Activated T-cell treated with anti-CD3 and anti-CD28 coated beads, Interleukin-2, amount 50 U/mL, for 1 hour (primary cell): ENCODE data around the gene DAB1.

Source experiments
- DNase-seq: peaks from one replicate; pipeline ENCODE4 v3.0.0-alpha.2; 2020

The DAB1 gene

DNA sequence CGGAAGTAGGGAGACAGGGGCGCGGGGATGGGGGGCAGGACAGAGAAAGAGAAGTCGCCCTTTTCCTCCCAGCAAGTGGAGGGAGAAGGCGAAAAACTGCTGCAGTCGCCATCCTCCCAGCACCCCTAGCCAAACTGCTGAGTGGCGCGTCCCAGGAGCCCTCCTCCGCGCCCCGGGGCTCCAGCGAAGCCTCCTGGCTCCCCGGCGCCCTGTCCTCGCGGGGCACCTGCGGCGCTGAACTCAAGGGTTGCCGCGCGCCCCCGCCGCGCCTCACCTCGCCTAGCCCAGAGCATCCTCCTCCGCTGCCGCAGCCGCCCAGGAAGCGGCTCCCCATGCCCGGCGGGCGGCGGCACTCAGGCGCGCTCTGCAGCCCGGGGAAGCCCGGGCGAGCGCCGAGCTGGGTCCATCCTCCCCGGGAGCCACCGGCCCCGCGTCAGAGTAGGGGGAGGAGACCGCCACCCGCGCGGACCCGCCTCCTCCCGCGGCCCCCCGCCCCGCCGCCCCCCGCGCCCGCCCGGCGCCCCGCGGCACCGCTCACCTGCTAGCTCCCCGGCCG lies at the start of gene DAB1:
Gene DAB1, minus strand, starts transcription at position 405 of the 556 bp plus-strand sequence. CDS start 133,030 bp downstream, outside the sequence.
- DNase-seq = no peak

DNA sequence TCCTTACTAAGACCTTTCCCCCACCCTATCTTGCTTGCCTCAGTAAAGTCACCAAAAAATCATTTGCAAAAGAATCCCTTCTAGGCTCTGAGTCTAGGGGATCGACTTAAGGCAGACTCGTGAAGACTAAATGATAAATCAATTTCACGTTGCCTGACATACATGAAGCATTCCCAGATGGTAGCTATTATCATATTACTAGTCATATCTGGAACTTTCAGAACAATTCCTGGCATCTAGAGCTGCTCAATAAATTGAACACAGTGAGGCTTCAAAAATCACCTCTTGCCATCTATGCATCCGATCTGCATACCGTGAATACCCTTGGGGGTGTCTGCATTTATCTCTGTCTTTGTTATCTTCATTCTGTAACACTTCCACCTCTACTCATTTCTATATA lies 49.6 kb upstream of the DAB1 start:
- no peak for DNase-seq

DNA sequence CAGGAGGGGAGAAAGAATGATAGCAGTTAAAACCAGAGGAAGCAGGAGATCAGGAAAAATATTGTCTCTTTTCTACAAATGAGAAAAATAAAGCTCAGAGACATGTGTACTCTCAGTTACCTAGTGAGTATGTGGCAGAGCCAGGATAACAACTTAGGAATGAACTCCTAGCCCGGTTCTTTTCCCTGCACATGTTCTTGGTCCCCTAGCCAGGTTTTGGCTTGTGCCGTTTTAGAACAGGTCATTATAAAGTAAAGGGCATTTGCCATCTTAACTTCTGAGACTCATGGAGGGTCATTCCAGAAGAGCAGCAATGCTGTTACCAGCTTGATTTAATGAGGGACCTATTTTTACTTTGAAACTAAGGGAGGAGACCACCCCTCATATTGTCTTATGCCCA lies 48.1 kb upstream of the DAB1 start:
- no peak for DNase-seq

DNA sequence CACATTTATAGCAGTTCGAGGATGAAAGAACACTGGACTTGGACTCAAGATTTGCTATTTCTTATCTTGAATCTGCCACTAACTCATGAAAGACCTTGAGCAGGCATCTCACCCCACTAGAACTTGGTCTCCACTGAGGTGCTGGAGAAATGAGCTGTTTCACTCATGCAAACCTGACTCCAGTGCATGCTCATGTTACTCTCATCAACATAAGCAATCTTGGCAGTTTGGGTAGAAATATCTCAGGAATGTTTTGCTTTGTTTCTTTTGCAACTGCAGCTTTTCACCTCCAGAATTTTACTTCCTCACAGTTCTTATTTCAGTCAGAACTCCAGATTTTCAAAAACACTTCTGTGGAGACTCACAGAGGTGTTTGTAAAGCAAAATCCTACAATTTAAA lies 46.2 kb upstream of the DAB1 start:
- no peak for DNase-seq

DNA sequence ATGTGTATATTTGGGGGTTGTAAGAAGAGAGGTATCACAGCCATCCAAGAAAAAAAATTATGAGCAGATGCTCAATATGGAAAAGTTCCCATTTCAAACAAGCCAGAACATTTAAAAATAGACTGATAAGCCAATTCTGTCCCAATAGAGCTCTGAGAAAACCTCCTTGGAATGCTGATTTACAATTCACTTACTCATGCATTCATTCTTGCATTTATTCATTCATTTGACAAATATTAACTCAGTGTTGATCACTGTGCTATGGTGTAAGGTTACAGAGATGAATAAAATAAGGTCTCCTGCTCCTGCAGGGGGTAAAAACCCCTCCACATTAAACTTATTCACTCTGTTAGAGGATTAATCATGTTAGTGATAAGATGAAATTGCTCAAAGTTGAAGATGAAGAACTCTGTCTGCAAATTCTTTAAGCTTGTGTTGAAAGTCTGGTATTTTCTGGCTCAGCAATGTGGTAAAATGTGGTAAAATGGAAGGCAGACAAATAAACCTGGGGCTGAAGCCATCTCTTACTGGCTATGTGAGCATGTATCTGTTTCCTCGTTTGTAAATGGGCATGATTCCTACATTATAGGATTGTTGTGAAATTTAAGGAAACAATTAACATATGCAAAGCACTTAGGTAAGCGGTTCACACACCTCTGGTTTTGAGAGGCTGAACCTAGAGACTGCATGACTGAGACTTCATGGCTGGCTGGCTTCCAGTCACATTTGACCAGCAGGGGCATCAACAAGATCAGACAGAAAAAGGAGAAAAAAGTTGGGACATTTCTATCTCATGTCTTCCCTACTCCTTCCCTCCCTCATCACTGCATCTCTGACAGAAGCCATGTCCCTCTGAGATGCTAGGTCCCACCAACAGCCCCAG lies 45.0 kb upstream of the DAB1 start:
- no peak for DNase-seq

DNA sequence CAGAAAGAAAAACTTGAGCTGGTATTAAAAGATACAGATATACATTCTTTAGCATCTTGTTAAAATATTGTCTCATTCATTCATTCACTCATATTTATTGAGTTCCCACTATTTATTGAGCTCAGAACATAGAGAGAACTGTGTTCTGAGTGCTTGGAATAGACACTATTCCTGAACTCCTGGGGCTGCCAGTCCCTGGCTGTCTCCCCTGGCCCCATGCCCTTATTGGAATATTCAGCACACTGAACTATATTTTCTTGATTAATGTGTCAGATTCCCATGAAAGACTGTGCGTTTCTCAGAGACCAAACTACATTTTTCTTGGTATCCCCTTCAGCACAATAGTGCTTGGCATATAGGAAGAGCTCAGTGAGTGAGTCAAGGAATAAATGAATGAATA lies 44.0 kb upstream of the DAB1 start:
- DNase-seq = no peak

DNA sequence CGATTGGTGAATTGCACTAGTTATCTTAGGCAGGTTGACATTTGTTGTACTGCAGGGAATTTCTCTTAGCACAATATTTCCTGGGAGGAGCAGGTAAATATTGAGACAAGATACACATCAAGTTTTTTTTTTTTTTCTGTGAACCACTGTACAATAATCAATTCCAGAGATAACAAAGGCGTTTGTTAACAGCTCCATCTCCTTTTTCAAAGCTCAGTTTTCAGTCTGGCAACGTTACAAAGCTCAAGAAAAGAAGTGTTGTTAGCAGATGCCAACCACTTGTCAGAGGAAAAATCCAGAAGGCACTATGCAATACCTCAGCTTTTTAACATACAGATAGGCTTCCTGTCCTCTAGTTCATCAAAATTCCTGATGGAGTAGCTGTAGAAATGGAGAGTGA lies 40.9 kb upstream of the DAB1 start:
- no peak for DNase-seq

DNA sequence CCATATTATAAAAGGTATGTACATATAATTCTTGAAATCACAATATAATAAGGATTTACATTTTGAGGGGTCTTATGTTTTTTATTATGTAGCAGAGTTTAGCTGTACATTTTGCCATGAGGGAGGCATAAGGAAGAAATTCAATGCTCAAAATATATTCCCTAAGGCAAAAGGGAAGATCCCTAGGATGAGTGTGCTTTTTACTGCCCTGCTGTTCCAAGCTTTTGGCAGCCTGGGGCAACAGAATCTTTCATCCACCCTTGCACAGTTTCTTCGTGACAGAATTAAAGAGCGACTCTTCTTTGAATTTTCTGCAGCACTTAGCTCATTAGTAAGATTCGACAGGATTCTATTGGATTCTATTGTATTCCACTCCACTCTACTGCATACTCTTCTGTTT lies 39.5 kb upstream of the DAB1 start:
- DNase-seq = no peak

DNA sequence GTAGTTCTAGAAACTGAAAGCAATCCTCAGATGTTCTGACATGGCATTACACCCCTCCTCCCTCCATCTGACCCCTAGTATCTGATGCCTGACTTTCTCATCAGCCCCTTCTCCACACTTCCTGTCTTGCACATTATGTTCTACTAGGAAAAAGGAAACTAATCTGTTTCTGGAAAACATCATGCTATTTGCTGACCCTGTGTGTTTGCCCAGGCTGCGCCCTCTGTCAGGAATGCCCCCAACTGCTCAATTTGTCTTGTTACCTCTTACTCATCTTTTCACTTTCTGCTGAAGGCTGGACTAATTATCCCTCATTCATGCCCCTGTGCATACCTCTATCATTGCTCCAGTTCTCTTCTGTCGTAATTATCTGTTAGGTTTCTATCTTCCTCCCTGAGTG lies 37.5 kb upstream of the DAB1 start:
- no peak for DNase-seq

DNA sequence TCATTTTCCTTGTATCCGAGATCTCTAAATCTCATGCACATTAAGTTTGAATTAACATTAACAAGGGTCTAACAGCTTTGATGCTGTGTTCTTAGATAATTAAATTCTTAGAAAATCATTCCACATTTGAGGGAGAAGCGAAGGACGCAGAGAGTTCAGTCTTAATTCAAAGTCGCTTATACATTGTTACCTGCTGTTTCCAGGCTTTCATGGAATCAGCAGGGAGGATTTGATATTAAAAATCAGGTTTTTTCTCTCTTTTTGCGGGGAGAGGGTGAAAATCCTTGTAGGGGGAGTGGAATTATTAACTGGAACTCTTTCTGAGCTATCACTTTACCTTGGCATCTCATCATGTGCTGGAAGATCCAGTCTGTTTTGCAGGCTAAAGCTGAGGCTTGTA lies 27.7 kb upstream of the DAB1 start:
- no peak for DNase-seq

DNA sequence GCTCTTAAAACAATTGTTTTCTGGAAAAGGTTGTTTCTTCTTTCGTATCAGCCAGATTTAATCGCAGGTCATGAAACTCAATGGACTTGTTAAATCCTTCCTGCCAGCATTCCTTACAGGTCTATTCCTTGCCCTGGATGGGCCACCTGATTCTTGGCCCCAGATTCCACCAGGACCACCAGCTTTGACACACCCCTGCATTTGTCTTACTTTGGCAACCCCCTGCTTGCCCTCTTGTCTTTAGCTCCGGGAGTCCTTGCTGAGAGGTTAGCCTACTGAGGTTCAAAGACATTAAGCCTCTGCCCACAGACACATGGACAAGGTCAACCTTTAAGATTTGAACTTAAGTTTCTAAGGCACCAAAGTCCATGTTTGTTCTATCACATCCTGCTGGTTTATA lies 27.1 kb upstream of the DAB1 start:
- no peak for DNase-seq

DNA sequence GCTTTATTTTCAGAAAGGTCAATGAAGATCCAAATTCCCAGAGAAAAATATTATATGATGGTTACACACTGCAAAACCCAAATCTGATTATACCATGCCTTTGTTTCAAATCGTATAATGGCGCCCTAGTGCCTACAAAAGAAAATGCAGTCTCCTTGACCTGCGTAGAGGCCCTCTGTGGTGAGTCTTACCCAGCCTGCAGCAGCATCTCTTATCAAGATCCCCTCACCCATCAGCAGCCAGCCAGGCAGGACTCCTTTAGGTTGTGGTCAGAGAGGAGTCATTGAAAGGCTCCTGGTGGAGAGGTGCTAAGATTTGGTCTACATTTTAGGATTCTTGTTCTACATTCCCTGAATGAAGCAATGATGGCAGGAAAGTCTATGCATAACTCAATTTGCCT lies 23.7 kb upstream of the DAB1 start:
- no peak for DNase-seq

DNA sequence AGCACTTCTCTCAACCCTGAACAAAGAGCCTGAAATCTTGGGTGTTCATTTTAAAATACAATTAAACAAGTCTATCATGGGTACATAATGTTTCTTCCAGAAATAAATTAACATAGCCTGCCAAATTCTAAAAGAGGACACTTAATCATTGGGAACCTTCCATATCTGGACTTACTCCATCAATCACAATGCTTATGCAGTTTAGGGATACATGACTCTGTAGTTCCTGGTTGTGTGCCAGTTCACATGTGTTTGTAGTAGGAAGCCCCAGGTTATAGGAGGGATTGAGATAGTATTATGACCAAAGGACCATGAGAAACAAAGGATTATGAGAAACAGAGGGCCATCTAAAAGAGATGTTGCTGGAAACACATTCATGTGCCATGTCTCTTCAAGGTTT lies 19.1 kb upstream of the DAB1 start:
- DNase-seq = no peak

DNA sequence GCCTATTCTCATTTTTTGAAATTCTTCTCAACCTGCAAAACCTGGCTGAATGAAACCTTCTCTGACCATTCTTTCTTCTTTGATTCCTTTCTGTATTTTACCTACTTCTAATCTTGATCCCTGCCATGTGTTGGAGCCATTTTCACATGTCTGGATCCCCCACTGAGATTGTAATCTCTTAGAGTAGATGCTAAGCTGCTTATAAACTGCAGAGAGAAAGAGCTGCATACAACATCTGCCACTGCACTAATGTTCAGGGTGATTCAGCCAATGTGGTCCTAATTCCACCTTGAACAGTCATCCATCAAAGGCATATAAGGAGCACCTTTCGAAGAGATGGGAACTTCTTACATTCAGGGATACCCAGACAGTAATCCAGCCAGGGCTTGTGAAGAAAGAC lies 16.2 kb upstream of the DAB1 start:
- no peak for DNase-seq

DNA sequence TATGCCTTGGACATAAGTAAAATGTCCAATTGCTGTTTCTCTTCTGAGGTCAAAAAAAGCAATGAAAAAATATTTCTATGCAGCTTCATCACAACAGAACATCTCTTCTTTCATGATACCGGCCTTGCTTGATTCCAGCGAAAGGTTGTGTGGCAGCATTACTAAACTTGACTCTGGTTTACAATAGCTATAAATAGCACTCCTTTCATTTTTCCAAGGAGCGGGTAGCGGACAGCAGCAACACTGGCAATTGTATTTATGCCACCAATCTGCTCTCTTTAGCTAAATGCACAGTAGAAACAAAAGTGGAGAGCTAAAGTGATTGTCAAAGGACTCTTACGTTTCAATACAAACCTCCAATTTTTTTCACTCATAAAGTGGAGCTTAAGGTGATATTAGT lies 7.5 kb upstream of the DAB1 start:
- DNase-seq = no peak

DNA sequence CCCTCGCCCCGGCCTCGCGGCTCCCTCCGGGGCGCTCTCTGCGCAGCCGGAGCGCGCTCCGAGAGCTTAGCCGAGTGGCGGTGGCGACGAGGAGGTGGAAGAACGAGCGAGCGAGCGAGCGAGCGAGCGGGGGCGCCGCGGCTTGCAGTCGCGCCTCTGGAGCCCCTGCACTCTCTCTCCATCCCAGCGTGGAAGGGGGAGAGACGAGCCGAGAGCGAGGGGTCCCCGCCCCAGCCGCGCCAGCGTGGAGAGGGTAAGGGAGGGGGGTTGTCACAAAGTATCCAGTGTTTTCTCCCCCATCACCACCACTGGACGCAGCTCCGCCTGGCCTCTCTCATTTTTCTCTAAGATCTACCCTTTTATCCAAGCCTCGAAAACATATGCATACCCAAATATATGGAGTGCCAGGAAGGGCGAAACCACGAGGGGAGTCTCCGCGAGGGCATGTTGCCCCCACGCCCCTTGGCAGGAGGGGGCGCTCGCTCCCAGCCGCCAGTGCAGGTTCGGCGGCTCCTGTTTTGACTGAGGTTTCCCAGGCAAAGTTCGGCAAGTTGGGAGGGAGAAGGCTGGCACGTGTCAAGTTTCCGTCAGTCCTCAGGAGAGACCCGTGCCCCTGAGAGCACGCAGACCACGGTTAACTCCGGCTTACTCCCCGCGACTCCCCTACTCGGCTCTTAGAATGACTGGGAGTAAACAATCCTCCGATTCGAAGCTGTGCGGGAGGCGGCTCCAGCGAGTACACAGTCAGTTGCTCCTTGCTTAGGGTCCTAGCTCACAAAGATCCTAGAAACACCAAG lies 569 bp upstream of the DAB1 start:
- no peak for DNase-seq

DNA sequence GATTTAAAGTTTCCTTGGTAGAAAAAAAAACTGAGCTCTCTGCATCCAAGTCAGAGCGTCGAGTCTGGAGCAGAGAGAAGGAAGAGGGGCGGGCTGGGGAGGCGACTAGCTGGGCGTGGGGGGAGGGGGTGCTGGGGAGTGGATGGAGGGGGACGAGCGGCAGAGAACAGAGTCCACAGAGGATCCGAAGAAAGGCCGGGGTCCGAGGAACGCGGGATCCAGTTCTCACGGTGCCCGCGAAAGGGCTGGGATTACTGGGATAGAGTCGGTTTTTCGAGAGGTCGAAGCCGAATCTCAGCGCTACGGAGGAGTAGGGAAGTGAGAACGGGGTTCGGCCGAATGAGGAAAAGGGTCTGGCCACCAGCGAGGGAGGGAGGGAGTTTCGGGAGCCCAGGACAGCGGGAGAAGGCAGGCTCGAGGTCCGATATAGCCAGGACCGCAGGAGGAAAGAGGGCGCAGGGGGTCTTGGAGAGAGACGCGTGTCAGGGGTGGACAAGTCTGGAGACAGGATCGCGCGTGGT lies 665 bp downstream of the DAB1 start:
- no peak for DNase-seq

DNA sequence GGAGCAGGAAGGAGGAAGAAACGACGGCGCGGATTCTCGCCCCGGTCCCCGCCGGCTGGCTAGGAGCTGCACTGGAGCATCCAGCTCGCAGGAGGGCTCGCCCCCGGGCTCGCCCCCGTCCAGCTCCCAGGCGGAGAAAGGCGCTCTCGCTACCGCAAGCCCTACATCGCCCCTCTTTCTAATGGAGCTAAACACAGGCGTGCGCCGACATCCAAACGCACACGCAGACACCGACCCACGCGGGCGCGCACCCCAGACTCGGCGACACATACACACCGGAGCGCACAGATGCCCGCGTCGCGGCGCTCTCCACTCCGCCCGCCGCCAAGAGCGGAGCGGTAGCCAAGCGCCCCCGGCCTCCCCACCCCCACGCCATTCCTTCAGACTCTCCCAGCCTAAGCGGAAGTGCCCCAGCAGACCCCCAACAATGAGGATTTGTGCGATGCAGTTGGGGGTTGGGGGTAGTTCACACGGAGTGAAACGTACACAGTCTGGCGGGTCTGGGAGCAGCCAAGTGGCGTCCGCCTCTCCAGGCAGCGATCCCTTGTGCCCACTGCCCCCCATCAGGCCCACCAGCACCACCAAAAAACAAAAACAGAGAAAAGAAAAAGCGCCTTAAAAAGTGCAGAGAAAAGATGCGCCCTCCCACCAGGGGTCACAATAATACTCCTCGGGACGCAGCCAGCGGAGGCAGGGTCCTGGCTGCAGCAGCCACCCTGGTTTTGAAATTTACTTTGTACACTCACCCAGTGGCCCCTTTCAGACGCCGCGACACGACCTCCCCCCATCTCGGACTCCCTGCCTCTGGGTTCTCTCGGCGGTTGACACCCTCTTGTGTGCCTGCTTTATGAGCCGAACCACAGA lies 1.4 kb downstream of the DAB1 start:
- DNase-seq = no peak

DNA sequence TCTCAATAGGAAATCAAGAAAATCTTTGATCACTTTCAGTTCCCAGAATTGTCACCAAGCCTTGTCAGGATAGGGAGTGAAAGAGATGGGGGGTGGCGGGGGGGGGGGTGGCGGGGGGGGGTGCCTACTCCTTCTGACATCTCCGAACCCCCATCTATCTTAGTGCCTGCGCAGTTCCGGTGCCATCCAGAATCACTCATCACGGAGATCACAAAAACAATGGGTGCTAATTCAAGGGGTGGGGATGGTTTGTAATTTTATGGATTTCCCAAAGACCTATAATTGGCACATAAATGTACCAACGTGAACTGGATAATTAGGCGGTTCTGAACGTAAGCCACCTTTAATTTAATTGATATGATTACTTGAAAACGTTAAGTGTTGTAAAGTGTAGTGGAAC lies 2.1 kb downstream of the DAB1 start:
- no peak for DNase-seq

DNA sequence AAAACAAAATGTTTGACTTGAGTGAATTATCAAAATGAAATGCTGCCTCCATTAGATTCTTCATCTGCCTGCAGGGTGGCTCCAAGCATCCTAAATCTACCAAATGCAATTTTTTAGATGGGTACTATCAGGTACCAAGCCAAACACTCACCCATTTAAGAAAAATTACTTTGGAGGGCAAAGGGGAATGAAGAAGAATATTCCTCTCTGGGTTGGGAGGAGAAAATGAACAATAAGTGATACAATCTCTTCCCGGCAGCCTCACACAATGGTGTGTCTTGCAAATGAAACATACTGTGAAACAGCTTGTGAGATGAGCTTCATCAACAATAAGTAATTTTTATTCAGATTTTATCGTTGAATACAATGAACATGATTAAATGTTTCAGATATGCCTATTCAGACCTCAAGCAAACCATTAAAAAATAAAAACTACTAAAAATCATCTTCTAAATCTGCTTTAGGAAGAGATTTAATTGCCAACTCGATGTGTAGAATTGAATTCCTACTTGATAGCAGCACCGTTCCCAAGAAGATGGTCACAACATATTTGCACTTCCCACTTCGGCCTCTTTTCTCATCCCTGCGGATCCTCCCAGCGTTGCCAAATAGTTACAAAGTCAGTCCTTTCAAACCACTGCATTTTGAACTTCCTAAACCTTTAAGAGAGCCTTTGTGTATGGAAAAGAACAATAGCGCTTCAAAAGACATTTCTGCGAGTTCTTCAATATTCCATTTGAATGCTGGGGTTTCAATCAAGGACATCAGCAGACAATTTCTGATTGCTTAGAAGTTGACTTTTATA lies 2.7 kb downstream of the DAB1 start:
- DNase-seq = no peak

DNA sequence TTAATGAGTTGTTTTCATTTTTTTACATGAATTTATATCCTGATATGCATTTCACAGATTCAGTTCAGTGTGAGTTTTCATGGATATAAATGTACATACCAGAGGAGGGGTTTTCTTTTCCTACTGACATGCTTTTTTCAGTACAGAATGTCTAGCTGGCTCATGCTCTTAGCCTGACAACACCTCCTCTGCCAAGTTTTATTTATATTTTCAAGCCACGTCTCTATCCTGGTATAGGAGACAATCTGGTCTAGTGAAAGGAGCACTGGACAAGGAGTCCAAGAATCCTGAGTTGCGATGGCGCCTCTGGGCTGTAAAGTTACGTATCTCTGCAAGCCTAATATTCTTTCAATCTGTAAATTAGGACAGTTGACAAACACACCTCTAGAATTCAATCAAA lies 4.9 kb downstream of the DAB1 start:
- no peak for DNase-seq

DNA sequence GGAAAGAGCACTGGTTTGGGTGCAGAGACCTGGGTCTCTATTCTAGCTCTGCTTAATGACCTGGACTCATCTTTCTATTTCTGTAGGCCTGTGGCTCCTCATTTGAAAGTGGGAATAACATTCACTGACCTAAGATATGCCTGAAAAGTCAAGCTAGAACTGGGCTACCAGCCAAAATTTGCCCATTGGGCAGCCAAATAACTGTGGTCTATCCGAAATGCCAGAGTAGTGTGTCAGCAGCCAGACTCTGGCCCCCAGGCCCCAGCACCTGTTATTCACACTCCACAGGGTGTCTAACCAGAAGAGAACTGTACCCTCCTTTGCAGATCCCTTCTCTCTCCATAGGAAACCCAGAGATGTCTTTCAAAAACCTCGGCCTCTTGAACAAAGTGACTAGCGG lies 12.6 kb downstream of the DAB1 start:
- DNase-seq = no peak
